GM21619 (cell line): ENCODE results near the gene NFIL3.
"Not testable (repeated sequence)": the region's sequence is repeated elsewhere in the genome, so short reads cannot be mapped to it uniquely, and the experiment has no call there.

ENCODE experiments used
- ATAC-seq: cut with Tn5 transposase; IDR thresholded peaks from one replicate; pipeline ENCODE4 v1.9.1; 2021; ENCODE audit not compliant: unreplicated experiment

Gene NFIL3

DNA sequence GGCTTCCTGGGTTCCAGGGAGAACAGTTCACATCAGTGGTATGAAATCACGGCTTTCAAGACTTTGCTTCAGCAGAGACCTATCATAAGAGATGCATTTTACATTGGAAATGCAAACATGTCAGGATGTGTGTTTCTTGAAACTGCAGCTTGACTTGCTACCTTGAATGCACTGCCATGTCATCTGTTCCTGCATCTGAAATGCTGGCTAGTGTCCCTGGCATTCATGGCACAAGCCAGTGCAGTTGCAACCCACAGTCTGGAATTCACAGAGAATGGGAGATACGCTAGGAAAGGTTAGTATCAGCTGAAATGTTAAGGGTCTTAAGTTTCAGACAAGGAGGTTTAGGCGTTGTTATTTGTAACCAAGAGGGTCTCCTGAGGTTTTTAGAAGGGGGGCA is 24.7 kb downstream of the NFIL3 start:
- ATAC-seq = no peak

DNA sequence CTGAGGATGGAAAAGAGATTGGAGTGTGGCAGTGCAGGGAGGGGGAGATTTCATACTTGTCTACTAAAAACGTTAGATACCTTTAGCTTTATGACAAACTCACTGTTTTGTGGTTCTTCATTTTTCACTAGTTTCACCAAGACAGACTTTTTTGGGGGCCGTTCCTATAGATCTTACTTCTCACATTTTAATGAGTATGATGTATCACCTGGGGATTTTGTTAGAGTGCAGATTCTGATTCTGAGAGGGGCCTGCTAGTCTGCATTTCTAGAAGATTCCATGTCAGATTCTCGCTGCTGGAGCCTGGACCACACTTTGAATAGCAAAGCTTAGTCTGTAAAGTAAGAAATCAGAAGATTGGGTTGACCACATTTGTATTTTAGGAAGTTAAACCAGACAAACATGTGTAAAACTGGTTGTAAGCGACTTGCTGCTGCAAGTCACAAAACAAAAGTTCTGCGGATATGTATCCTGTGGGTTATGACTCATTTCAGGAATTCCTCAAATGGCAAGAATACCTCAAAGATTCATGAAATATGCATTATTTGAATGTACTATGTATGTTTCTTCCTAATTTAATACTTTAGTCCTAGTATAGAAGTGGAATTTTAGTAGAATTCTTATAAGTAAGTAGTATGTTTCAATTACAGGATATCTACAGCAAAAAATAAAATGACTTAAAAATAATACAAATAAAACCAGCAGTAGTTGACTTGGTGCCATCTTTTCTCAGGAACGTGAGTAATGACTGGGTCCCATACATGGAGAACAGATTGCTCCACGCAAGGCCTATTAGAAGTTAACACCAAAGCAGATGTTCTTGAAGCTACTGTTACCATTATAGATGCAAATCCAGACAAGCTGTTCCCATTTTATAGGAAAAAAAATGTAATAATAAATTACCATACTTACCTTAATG is 27.8 kb downstream of the NFIL3 start:
- ATAC-seq = no peak

DNA sequence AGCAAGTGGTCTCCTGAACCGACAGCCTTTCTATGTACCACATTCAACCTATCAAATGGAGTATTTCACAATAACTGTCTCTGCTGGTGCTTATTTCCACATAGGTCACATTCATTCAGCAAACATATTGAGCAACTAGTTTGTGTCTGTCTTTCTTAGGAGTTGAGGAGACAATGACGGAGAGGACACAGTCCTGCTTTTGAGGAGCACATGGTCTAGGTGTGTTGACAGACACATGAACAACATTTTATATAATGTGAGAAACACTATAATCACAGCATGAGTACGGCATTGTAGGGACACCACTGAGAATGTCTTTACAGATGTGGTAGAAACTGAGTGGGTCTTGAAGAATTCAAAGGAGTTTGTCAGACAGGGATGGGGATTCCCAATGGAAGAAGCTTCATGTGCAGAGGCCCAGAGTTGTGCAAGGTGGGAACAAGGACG is 28.5 kb downstream of the NFIL3 start:
- no peak for ATAC-seq

DNA sequence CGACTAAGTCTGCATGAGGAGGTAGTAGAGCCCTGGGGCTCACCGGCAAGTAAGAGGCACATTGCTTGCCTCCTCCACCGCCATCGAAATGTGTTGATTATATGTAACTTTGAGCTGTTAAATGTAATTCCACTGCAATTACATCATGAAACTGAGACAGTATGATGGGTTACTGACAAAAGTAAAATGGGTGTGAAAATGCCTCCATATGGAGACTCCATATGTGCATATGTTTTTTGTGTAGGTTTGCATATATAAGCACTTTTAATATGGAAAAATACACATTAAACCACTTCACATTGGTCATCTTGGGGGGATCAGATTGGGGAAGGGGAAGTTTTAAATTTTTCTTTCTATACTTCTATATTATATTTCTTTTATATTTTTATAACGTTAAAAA is 29.8 kb downstream of the NFIL3 start:
- no peak for ATAC-seq

DNA sequence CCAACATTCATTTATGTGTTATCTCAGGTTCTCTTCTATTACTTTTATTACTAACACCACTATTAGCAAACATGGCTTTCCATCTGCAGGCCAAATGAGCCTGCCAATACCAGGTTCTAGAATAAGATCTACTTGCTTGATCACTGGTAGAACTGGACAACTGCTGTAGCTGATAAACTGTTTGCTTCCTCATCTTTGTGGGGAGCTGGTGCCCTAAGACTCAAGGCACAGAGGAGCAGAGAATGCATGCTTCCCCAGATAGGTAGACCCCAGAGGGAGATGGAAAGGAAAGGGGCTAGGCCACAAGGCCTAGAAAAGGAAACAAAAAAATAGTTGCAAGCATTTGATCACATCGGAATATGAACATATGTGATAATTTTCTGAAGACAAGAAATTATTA is 31.2 kb downstream of the NFIL3 start:
- ATAC-seq = no peak

DNA sequence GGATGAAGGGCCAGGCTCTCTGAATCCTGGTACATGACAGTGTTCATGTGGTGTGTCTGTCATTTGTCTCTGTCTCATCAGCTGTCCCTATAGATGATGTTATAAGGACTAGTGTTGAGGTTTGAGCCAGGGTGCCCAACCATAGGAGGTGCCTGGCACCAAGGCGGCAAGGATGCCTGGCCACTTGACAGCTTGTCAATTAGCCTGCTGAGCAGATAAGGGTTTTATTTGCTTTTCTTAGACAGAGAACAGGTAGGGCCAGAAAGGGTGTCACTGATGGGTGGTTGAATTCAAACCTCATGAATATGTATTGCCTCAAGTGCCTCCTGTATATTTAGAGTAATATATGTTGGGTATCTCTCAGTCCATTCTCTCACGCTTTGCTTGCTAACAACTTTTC is 31.8 kb downstream of the NFIL3 start:
- no peak for ATAC-seq

DNA sequence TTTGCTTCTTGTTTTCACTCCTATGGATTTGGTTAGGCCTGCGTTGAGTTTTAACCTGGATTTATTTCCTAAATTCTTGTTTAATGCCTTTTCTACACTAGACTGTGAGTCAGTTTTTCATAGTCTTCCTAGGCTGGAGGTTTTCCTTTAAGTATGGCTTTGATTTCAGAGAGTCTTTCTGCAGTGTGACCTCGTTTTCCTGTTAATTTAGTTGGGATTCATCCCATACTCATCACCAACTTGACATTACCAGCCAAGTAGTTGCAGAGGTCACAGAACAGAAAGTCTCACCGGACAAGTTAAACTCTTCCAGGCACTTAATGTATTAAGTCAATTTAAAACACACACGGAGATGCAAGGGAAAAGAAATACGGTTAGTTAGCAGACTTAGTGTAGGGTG is 32.2 kb downstream of the NFIL3 start:
- ATAC-seq = no peak

DNA sequence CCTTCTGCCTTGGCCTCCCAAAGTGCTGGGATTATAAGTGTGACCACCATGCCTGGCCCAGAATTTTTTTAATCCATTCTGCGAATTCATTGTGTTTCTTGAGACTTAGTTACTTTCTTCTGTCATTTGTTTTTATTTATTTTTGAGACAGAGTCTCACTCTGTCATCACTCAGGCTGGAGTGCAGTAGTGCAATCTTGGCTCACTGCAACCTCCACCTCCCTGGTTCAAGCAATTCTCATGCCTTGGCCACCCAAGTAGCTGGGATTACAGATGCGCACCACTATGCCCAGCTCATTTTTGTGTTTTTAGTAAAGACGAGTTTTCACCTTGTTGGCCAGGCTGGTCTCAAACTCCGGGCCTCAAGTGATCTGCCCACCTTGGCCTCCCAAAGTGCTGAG is 33.9 kb downstream of the NFIL3 start:
- ATAC-seq = not testable (repeated sequence)

DNA sequence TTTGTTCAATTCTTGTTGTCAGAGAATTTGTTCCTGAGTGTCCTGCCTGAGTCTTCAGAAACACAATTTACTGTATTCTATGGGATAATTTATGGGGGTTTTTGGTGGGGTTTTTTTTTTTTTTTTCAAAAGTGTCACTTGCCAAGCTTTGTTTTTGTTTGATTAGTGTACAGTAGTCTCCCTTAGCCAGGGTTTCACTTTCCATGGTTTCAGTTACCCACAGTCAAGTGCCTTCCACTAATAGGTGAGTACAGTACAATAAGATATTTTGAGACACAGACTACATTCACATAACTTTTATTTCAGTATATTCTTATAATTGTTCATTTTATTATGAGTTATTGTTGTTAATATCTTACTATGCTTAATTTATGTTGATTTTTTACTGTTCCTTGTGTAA is 36.9 kb downstream of the NFIL3 start:
- ATAC-seq = no peak

DNA sequence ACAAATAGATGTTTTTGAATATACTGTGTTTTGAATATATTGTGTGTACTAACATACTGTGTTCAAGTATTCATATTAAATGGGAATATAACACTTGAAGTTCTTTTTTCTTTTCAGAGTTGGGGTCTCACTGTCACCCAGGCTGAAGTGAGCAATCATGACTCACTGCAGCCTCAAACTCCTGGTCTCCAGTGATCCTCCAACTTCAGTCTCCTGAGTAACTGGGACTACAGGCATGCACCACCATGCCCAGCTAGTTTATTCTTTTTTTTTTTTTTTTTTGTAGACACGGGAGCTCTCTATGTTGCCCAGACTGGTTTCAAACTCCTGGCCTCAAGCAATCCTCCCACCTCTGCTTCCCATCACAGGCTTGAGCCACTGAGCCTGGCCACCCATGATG is 38.7 kb downstream of the NFIL3 start:
- no peak for ATAC-seq

DNA sequence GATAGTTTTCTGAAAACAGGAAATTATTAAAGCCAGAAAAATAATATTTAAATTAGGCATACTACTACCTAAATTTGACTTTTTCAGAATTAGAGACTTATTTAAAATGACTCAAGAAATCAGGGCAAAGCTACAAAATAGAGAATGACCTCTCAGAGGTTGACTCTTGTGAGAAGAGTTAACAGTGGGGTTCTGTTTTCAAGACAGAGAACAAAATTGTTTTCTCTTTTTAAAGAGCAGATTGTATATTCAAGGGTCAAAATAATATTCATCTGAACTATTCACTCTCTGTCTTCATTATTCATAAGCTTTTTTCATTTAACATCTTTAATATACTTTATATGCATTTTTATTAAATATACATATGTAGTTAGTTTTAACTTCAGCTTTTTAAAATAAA is 40.1 kb downstream of the NFIL3 start:
- ATAC-seq = no peak

DNA sequence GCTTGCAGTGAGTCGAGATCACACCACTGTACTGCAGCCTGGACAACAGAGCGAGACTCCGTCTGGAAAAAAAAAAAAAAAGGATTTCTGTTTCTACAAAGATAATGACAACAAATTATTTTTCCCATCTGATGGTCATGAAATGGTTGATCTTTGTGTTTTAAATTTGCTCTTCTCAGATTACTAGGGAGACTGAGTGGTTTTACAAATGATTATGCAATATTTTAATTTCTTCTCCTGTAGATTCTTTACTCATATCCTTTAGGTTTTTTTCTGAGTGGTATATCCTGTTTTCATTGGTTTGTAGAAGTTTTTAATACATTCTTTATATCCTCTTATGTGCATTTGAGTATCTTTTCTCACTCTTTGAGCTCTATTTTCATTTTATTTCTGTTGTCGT is 41.3 kb downstream of the NFIL3 start:
- no peak for ATAC-seq

DNA sequence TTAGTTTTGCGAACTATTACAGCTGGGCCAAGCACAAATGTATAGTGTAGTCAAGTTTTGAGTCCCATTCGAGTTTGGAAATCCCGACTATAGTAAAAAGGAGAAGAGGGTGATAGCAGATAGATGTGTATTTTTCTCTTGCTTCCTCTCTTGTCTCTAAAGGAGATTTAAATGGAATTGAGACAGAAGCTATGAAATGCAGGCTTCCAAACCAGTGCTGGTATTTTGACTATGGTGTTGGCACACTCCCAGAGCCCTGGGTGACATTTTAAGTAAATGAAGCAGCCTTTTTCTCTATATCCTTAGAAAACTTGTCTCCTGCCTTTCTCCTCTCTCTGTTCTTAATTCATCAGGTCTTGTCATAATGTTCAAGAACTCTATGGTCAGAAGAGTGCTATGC is 44.2 kb downstream of the NFIL3 start:
- ATAC-seq = no peak

DNA sequence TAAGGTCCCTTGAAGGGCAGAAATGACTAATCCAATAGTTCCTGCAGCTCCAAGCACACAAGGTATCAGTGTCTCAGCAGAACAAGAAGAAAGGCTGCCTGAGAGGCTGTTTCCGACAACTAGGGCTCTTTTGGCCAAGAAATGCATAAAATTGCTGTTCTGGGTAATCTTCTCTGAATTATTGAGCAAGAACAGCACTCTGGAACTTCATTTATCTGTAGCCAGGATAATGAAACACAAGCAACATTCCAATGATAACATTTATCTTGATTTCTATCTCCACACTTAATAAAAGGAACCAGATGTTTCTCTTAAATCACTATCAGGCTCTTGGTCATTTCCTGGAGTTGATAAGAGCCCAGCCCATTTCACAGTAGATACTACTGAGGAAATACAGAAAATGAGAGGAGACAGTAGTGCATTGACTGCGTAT is 44.9 kb downstream of the NFIL3 start:
- ATAC-seq = no peak

DNA sequence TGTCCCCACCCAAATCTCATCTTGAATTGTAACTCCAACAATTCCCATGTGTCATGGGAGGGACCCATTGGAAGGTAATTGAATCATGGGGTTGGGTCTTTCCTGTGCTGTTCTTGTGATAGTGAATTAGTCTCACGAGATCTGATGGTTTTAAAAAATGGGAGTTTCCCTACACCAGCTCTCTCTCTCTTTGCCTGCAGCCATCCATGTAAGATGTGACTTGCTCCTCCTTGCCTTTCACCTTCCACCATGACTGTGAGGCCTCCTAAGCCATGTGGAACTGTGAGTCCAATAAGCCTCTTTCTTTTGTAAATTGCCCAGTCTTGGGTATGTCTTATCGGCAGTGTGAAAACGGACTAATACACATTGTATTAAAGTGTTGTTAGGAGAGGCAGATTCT is 45.6 kb downstream of the NFIL3 start:
- not testable (repeated sequence) for ATAC-seq

DNA sequence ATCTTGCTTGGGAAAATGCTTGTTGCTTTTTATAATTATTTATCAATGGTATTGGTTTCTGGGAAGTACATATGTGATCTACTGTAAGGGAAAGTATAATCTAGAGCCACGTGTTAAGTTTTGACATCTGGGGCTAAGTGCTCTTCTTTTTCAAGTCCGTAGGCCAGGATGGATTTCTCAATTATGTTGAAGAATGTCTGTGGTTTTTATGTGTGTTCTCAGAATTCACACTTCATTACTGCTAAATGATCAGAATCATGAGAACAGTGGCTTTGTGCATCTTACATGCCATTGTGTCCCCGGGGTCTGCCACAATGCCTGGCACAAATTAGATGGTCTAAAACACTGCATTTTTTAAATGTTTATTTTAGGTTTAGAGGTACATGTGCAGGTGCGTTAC is 47.4 kb downstream of the NFIL3 start:
- no peak for ATAC-seq

DNA sequence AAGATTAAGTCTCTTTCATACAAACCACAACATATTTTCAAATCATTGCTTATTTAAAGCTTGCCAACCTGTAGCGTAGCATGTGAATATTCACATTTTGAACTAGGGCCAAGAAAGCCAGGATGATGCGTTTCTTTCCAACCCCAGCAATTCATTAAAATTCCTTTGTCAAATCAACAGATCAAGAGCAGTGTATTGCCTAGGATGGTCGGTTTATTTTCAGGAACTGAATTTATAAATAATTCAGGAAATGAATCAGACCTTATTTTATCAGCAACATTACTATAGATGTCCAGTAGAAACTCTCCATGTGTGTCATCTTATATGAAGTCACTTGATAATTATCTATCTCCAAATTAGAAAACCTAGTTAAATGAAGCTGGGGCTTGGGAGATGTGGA is 48.7 kb downstream of the NFIL3 start:
- ATAC-seq = no peak

DNA sequence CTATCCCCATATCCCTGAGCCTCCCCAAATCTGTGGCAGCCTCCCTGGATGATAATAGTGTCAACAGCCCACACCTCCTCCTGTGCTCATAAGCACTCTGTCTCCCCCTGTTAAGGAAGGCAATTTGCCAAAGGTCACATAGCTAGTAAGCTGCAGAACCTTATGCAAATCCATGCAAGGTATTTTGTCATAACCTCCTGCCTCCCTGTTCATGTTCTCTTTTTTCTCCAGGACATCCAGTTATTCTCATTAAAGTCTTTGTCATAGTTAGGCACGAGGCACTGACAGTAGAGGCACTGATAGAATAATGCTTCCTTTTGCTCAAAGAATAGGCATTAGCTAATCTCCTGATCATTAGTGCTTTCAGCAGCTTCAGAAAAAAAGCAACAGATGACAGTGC is 51.7 kb downstream of the NFIL3 start:
- no peak for ATAC-seq

DNA sequence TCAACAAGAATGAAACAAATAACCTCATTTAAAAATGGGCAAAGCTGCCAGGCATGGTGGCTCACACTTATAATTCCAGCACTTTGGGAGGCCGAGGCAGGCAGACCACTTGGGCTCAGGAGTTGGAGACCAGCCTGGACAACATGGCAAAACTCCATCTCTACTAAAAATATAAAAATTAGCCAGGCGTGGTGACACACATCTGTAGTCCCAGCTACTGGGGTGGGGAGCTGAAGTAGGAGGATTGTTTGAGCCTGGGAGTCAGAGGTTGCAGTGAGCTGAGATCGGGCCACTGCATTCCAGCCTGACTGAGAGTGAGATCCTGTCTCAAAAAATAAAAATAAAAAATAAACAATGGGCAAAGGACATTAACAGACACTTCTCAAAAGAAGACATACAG is 53.6 kb downstream of the NFIL3 start:
- not testable (repeated sequence) for ATAC-seq

DNA sequence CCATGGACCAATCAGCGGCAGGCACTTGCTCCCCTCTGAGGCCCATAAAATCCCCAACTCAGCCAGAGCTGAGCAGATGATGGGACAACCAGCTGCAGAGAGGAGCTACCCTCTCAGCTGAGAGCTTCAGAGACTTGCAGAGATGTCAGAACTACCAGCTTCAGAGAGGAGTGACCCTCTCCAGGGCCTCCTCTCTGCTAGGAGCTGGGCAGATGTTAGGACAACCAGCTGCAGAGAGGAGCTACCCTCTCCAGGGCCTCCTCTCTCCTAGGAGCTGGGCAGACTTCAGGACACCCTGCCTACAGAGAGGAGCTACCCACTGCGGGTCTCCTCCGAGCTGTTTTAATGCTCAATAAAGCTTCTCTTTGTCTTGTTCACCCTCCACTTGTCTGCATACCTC is 58.9 kb downstream of the NFIL3 start:
- ATAC-seq = no peak

DNA sequence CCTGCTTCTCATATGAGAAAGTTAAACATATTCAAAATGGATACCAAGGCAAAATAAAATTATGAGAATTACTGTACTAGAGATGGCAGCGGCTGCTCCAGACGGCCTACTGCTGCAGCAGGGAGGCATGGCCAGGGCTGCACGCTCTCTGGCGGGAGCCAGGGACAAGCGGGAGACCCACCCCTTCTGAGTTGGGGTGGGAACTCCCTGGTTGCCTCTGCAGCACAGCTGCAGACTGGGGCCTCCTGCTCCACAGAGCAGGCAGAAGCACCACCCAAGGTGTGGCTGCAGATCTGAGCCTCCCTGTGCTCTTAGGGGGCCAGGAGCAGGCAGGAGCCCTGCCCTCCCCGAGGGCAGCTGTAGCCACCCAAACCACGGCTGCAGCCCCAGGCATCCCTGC is 59.6 kb downstream of the NFIL3 start:
- no peak for ATAC-seq

DNA sequence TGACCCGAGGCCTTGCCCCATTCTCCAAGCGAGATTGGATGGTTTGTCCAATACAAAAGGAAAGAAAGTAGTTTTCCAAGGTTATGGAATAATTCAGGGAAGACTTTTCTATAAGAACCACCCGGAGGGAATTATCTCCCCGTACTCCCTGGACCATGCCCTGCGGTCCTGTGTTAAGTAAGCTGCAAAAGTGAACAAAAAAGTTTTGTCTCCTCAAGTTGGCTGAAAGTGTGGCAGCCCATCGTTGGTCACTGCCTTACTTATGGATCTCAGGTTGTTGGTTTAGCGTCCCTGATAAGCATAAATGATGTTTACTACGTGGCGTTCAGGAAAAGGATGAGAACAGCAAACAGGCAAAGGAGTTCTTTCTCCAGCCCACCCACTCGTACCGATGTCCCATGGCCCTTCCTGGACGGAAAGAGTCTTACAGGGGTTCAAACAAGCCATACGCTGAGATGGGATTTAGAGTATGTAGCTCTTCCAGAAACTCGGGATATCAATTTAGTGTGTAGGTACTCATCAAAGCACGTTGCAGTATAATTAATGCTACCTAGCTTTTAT is 61.5 kb downstream of the NFIL3 start:
- ATAC-seq = no peak
